Neutrophil (primary cell): ENCODE data around the gene ZNF345.

Experiments
- H3K27ac ChIP-seq: fragments of 200-600 bp; sonication (generic); 2 replicates; pipeline ENCODE4 v1.5.1; 2016; ENCODE audit warnings: mild to moderate bottlenecking, moderate library complexity
- H3K27me3 ChIP-seq: fragments of 200-600 bp; sonication (generic); 2 replicates; pipeline ENCODE4 v1.6.0; 2016; ENCODE audit warnings: mild to moderate bottlenecking
- H3K36me3 ChIP-seq: fragments of 200-600 bp; sonication (generic); 2 replicates; pipeline ENCODE4 v1.5.1; 2017
- H3K4me1 ChIP-seq, 2 experiments: fragments of 200-600 bp in 1 of 2; sonication (generic) in 1 of 2; 1 replicate in 1 of 2; 2 replicates in 1 of 2; pipeline versions ENCODE4 v1.5.1 to v1.6.1; 2013 to 2016; ENCODE audit warnings: low read depth in 1 of 2, low read length in 1 of 2, mild to moderate bottlenecking in 1 of 2, moderate library complexity in 1 of 2; ENCODE audit not compliant: control insufficient read depth in 1 of 2, insufficient read depth in 1 of 2
- H3K4me3 ChIP-seq, 2 experiments: fragments of 200-600 bp in 1 of 2; sonication (generic) in 1 of 2; 1 replicate in 1 of 2; 2 replicates in 1 of 2; pipeline ENCODE4 v1.5.1; 2013 to 2016; ENCODE audit warnings: low read depth in 1 of 2, low read length in 1 of 2, mild to moderate bottlenecking in 1 of 2, moderate library complexity in 1 of 2
- H3K9me3 ChIP-seq: fragments of 200-600 bp; sonication (generic); 2 replicates; pipeline ENCODE4 v1.5.1; 2016
- TF ChIP-seq, protein P1 (sequence below): fragments of 200-600 bp; sonication (generic); IDR thresholded peaks from 2 replicates; pipeline ENCODE4 v1.5.1; 2016; ENCODE audit warnings: antibody characterized with exemption

The ZNF345 gene

DNA sequence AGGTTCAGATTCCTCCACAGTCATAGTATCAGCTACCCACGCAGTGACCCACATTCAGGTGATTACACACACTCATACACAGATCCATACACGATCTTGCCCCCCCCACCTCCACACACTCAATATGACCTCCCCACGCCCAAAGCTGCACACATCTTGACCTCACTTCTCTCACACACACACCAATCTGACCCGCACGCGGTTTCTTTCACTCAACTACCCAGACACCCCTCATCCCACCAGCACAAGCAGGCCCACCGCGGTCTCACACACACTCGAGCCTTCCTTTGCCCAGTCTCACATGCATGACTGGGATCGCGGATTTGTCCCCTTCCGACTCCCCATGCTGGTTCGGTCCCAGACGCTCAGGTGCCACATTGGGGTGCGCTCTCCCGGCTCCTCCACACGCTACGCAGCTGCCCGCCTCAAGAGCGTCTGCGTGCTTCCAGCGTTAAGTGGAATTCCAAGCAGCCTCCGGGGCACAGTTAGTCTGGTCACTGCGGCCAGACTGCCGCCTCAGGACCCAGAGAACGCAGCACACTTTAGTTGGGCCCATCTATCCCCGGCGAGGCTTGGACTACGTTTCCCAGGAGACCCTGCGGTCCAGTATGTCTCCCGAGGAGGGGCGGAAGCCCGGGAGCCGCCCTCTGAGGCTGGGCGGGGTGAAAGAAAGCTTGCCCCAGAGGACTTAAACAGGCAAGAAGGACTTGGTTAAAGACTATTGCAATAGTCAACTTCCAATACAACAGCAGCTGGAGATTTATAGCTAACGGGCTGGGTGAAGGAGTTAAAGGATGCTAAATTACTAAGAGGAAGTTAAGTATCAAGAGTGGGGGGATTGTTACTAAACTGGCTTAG lies 746 bp upstream of the ZNF345 start:
- Histone ChIP-seq H3K27ac (peak overlapping the region; percentile 82), H3K36me3 (no peaks in the 10 kb centered on the region), H3K9me3 (no peaks in the 10 kb centered on the region), H3K27me3 (no peaks in the 10 kb centered on the region), H3K4me3 (peak overlapping the region; percentile 65 to 80), H3K4me1 (peaks cover 22 to 24% of the 10 kb centered on the region in 2 experiments)
- TF ChIP-seq, protein P1, sequence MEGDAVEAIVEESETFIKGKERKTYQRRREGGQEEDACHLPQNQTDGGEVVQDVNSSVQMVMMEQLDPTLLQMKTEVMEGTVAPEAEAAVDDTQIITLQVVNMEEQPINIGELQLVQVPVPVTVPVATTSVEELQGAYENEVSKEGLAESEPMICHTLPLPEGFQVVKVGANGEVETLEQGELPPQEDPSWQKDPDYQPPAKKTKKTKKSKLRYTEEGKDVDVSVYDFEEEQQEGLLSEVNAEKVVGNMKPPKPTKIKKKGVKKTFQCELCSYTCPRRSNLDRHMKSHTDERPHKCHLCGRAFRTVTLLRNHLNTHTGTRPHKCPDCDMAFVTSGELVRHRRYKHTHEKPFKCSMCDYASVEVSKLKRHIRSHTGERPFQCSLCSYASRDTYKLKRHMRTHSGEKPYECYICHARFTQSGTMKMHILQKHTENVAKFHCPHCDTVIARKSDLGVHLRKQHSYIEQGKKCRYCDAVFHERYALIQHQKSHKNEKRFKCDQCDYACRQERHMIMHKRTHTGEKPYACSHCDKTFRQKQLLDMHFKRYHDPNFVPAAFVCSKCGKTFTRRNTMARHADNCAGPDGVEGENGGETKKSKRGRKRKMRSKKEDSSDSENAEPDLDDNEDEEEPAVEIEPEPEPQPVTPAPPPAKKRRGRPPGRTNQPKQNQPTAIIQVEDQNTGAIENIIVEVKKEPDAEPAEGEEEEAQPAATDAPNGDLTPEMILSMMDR: no peak

DNA sequence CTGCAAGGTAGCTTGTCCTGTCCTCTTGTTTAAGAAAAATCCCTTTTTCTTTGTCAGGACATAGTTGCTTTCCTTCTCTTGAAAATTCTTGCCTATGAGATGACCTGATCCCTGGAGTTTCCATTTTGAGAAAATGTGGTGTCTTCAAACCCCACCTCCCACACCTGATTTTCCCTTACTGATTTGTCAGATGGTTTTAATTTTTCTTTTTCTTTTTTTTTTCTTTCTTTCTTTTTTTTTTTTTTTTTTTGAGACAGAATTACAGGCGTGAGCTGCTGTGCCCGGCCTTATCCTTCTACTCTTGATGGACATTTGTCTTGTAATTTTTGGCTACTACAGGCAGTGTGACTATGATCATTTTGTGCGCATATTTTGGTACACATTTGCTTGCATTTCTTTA lies 1.2 kb downstream of the ZNF345 start:
- Histone ChIP-seq H3K27me3 (no peaks in the 10 kb centered on the region), H3K4me1 (peaks cover 22 to 24% of the 10 kb centered on the region in 2 experiments), H3K4me3 (peak overlapping the region in 1 of 2 experiments; percentile 65), H3K9me3 (peaks cover 3% of the 10 kb centered on the region), H3K27ac (no peak overlapping the region), H3K36me3 (no peaks in the 10 kb centered on the region)
- TF ChIP-seq, protein P1: no peak

DNA sequence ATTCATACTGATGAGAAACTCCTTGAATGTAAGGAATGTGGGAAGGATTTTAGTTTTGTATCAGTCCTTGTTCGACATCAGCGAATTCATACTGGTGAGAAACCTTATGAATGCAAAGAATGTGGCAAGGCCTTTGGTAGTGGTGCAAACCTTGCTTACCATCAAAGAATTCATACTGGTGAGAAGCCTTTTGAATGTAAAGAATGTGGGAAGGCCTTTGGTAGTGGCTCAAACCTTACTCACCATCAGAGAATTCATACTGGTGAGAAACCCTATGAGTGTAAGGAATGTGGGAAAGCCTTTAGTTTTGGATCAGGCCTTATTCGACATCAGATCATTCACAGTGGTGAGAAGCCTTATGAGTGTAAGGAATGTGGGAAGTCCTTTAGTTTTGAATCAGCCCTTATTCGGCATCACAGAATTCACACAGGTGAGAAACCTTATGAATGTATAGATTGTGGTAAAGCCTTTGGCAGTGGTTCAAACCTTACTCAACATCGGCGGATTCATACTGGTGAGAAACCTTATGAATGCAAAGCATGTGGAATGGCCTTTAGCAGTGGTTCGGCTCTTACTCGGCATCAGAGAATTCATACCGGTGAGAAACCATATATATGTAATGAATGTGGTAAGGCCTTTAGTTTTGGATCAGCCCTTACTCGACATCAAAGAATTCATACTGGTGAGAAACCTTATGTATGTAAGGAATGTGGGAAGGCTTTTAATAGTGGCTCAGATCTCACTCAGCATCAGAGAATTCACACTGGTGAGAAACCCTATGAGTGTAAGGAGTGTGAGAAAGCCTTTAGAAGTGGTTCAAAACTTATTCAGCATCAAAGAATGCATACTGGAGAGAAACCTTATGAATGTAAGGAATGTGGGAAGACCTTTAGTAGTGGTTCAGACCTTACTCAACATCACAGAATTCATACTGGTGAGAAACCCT lies 26.6 kb downstream of the ZNF345 start:
- H3K27me3 ChIP-seq: no peaks in the 10 kb centered on the region
- peaks cover 66% of the 10 kb centered on the region for H3K9me3 ChIP-seq
- TF ChIP-seq, protein P1: no peak
- no peak overlapping the region for H3K27ac ChIP-seq
- no peak overlapping the region for H3K4me3 ChIP-seq
- H3K4me1 ChIP-seq: no peaks in the 10 kb centered on the region
- H3K36me3 ChIP-seq: peaks cover 10% of the 10 kb centered on the region

DNA sequence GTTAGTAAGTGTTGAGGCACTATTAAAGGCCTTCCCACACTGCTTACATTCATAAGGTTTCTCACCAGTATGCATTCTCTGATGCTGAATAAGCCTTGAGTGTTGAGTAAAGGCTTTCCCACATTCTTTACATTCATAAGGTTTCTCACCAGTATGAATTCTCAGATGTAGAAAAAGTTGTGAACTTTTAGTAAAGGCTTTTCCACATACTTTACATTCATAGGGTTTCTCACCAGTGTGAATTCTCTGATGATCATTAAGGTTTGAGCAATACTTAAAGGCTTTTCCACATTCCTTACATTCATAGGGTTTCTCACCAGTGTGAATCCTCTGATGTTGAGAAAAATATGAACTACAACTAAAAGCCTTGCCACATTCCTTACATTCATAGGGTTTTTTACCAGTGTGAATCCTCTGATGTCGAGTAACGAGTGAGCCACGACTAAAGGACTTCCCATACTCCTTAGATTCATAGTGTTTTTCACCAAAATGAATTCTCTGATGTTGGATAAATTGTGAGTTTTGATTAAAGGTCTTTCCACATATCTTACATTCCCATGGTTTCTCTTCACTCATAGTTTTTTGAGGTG lies 41.2 kb downstream of the ZNF345 start:
- H3K4me3 ChIP-seq: no peak overlapping the region
- TF ChIP-seq, protein P1: no peak
- H3K36me3 ChIP-seq: no peaks in the 10 kb centered on the region
- H3K9me3 ChIP-seq: peaks cover 60% of the 10 kb centered on the region
- H3K27ac ChIP-seq: no peak overlapping the region
- H3K27me3 ChIP-seq: no peaks in the 10 kb centered on the region
- H3K4me1 ChIP-seq: no peaks in the 10 kb centered on the region

GRCh38 chr19:36894849-36895383 lies 44.2 kb downstream of the ZNF345 start:
- no peaks in the 10 kb centered on the region for H3K4me1 ChIP-seq
- H3K9me3 ChIP-seq: peaks cover 60% of the 10 kb centered on the region
- H3K27me3 ChIP-seq: no peaks in the 10 kb centered on the region
- no peak overlapping the region for H3K4me3 ChIP-seq
- no peak overlapping the region for H3K27ac ChIP-seq
- TF ChIP-seq, protein P1: no peak
- no peaks in the 10 kb centered on the region for H3K36me3 ChIP-seq
